Heart left ventricle (tissue), 16 donors: ENCODE results near the gene PSMG4. TPM values are rescaled to one million over a fixed set of nuclear protein-coding genes. Genes with fewer than 3 reads are reported as not detected.

ENCODE experiments used
- ATAC-seq, 4 donors: fragments of 200-7000 bp; cut with Tn5 transposase; one replicate each; pipeline ENCODE4 v1.9.1; 2020 to 2022; ENCODE audit warnings: moderate library complexity in 4 of 4, mild to moderate bottlenecking in 3 of 4, moderate number of reproducible peaks in 1 of 4
- DNase-seq, 5 donors: peaks; one replicate each; pipeline ENCODE4 v3.0.0-alpha.2; 2020
- H3K27ac ChIP-seq, 12 donors: fragments of 200-600 bp; sonication (generic) in 4 of 12; one replicate each; pipeline versions ENCODE4 v1.5.0 to v1.8.0; 2016 to 2022; ENCODE audit warnings: mild to moderate bottlenecking in 2 of 12
- H3K27me3 ChIP-seq, 9 donors: fragments of 200-600 bp; sonication (generic) in 2 of 9; one replicate each; pipeline versions ENCODE4 v1.5.1 to v1.8.0; 2016 to 2022; ENCODE audit warnings: mild to moderate bottlenecking in 3 of 9
- H3K36me3 ChIP-seq, 9 donors: fragments of 200-600 bp; sonication (generic) in 2 of 9; one replicate each; pipeline versions ENCODE4 v1.5.0 to v1.8.0; 2018 to 2022; ENCODE audit warnings: mild to moderate bottlenecking in 2 of 9
- H3K4me1 ChIP-seq, 12 donors: fragments of 200-600 bp; sonication (generic) in 4 of 12; one replicate each; pipeline versions ENCODE4 v1.5.0 to v1.8.0; 2016 to 2022; ENCODE audit warnings: mild to moderate bottlenecking in 3 of 12
- H3K4me3 ChIP-seq, 12 donors: fragments of 200-600 bp; sonication (generic) in 4 of 12; one replicate each; pipeline versions ENCODE4 v1.5.0 to v1.8.0; 2017 to 2022; ENCODE audit warnings: mild to moderate bottlenecking in 9 of 12, moderate library complexity in 4 of 12
- H3K9me3 ChIP-seq, 12 donors: fragments of 200-600 bp; sonication (generic) in 4 of 12; one replicate each; pipeline versions ENCODE4 v1.5.0 to v1.8.0; 2016 to 2022; ENCODE audit warnings: mild to moderate bottlenecking in 1 of 12
- CTCF ChIP-seq, 12 donors: fragments of 200-600 bp; sonication (generic) in 4 of 12; IDR thresholded peaks; one replicate each; pipeline versions ENCODE4 v1.5.0 to v1.8.0; 2018 to 2022; ENCODE audit warnings: antibody characterized with exemption in 12 of 12, mild to moderate bottlenecking in 5 of 12
- POLR2A ChIP-seq, 2 donors: fragments of 450-650 bp; IDR thresholded peaks; one replicate each; pipeline ENCODE4 v1.6.1; 2017; ENCODE audit warnings: antibody characterized with exemption in 2 of 2, mild to moderate bottlenecking in 2 of 2, moderate library complexity in 2 of 2
- WGBS, 4 donors: extraction: QIAGEN DNeasy Blood & Tissue Kit in 2 of 4; methylation state at CpG; one replicate each; pipeline versions ENCODE4 v1.1.5 to v1.1.7; 2013 to 2018; 5-methylcytosine and 5-hydroxymethylcytosine counted together
- intact Hi-C, 10 donors: fragments of 100-400 bp; cut with DNase I; formaldehyde crosslinking; loops; one replicate each; pipeline versions ENCODE4 v1.11.1 to v1.14.2; 2022
- polyA plus RNA-seq, 2 donors: library from polyadenylated mRNA; stranded (reverse); fragments of 200-250 nt; gene quantifications; one replicate each; pipeline ENCODE4 v1.2.3, GENCODE V29; 2013
- total RNA-seq, 9 donors: library from RNA; depleted of rRNA in 2 of 9; stranded (reverse); fragments of >200 nt in 2 of 9; fragmentation: NEBNext Ultra II Directional in 3 of 9; extraction: Animal tissue kit (Norgen Biotek cat#: 25700) in 3 of 9; gene quantifications; one replicate each; pipeline versions ENCODE4 v1.1.0 to v1.2.4, GENCODE V29; 2016 to 2023
- donor health status: ischemic (EF 13 %, LVEDD 7.1; RV severe dilation, severe dysfunction).
- donor health status: healthy with polysubstance abuse.
- donor health status: DM: no; HTN: yes; CAD: no.
- donor health status: DM: no; HTN: no; CAD: no.
- donor health status: ischemic (EF 25% LVEDD 6.9; RV normal size, moderate dysfunction).
- donor health status: ischemic (EF 25% LVEDD 5.7; RV mildly dilated, moderate dysfunction).
- donor health status: healthy.
- donor health status: DM: yes; HTN: yes; CAD: no.
- donor health status: ischemic (EF 35%, LVEDD 5.7; RV mildly dilated, moderate dysfunction).
- donor health status: nonischemic (EF 11% LVEDD 7.7; RV severe dilation, severe dysfunction).
- donor health status: DM: yes; HTN: yes; CAD: no.
- donor health status: PGD.
- donor health status: ischemic (EF 29% LVEDD 5.4; RV normal size, mild dysfunction).
- donor health status: nonischemic (EF 23%, LVEDD 6.1; RV moderate dilation, normal function).

The PSMG4 gene
- total and polyA plus RNA-seq, 11 donors = 6.2 to 21.7 (median 9.7) TPM

GRCh38 chr6:3217286-3217685 lies 41.5 kb upstream of the PSMG4 start:
- H3K27ac ChIP-seq = no peak overlapping the region
- peaks cover 0 to 6% (median 0%) of the 10 kb centered on the region in 9 donors for H3K27me3 ChIP-seq
- H3K4me1 ChIP-seq = no peaks in the 10 kb centered on the region
- H3K36me3 ChIP-seq = no peaks in the 10 kb centered on the region
- TF ChIP-seq POLR2A (IDR thresholded peaks at IDR 0.05) (no peak), CTCF (IDR thresholded peaks at IDR 0.05) (no peak)
- no peaks in the 10 kb centered on the region for H3K9me3 ChIP-seq
- WGBS, 4 donors = 85 to 96% (median 94%) methylated on average over 2 of the region's 2 CpGs
- H3K4me3 ChIP-seq = no peak overlapping the region
- DNase-seq = no peak
- intact Hi-C loops = no loop called here
- ATAC-seq = no peak

DNA sequence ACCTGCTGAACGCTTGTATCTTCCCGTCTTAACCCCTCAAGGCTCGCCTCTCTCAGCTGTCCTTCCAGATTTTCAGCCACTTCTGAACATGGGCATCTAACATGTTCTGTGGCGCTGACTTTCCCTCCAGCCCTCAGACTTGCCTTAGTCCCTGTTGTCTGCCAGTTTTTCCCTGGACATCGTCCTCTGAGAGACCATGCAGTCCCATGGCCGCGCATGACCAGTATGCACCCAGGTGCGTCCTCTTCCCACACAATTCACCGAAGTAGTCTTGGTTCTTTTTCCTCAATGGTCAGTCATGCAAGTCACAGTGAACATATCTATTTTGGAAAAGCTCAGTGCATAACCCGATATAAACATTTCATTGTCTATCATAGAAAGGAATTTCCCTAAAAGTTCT lies 40.5 kb upstream of the PSMG4 start:
- H3K4me3 ChIP-seq = no peak overlapping the region
- no peak overlapping the region for H3K27ac ChIP-seq
- TF ChIP-seq CTCF (IDR thresholded peaks at IDR 0.05) (no peak), POLR2A (IDR thresholded peaks at IDR 0.05) (no peak)
- no peaks in the 10 kb centered on the region for H3K36me3 ChIP-seq
- H3K9me3 ChIP-seq = no peaks in the 10 kb centered on the region
- H3K27me3 ChIP-seq = no peaks in the 10 kb centered on the region
- DNase-seq (no peak), ATAC-seq (no peak)
- WGBS, 4 donors = 89 to 94% (median 91%) methylated on average over 10 of the region's 10 CpGs
- intact Hi-C loops = no loop called here
- H3K4me1 ChIP-seq = no peaks in the 10 kb centered on the region

- DNase-seq = no peak
- no peaks in the 10 kb centered on the region for H3K4me1 ChIP-seq
- 86 to 93% (median 90%) methylated on average over 2 of the region's 2 CpGs for WGBS, 4 donors
- no peak for TF ChIP-seq CTCF (IDR thresholded peaks at IDR 0.05)
- H3K27ac ChIP-seq = no peak overlapping the region
- no peaks in the 10 kb centered on the region for H3K36me3 ChIP-seq
- H3K27me3 ChIP-seq = no peaks in the 10 kb centered on the region
- intact Hi-C loops = no loop called here
- ATAC-seq = no peak
- H3K4me3 ChIP-seq = no peak overlapping the region
- no peaks in the 10 kb centered on the region for H3K9me3 ChIP-seq
Observed at GRCh38 chr6:3220366-3220765, 38.4 kb upstream of the PSMG4 start.

DNA sequence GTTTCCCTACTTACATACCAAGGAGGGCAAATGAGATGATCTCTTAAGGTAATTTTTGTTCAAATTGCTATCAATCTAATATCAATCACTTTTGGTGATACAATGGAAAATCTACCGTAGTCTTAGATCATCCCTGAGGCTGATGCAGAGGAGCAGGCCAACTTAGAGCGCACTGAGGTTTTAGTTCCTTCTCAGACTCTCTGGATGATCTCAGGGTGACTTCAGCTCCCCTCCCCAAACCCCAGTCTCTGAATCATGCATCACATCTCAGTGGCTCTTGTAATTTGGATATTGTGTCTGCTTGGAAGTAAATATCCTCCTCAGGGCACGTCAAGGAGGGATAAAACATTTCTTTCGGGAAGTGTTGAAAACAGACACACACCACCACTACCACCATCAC lies 37.2 kb upstream of the PSMG4 start:
- DNase-seq (no peak), ATAC-seq (no peak)
- 91 to 98% (median 94%) methylated on average over 4 of the region's 4 CpGs for WGBS, 4 donors
- Histone ChIP-seq H3K4me3 (no peak overlapping the region), H3K9me3 (no peaks in the 10 kb centered on the region), H3K27ac (no peak overlapping the region), H3K27me3 (peaks cover 0 to 10% (median 3%) of the 10 kb centered on the region in 9 donors), H3K4me1 (peaks cover 0 to 3% (median 0%) of the 10 kb centered on the region in 12 donors), H3K36me3 (no peaks in the 10 kb centered on the region)
- intact Hi-C loops = no loop called here
- TF ChIP-seq POLR2A (IDR thresholded peaks at IDR 0.05) (no peak), CTCF (IDR thresholded peaks at IDR 0.05) (no peak)
